HUES48 (cell line): ENCODE data around the gene DDX42.

ENCODE experiments used
- H3K27ac ChIP-seq: one replicate; pipeline ENCODE4 v1.7.0; 2013; ENCODE audit warnings: low read depth, low read length, inconsistent platforms
- H3K27me3 ChIP-seq: 2 replicates; pipeline ENCODE4 v1.6.1; 2013; ENCODE audit warnings: mild to moderate bottlenecking, low read length; ENCODE audit not compliant: control insufficient read depth, insufficient read depth
- H3K36me3 ChIP-seq: 2 replicates; pipeline ENCODE4 v1.6.1; 2013; ENCODE audit warnings: low read length; ENCODE audit not compliant: control insufficient read depth, insufficient read depth
- H3K4me1 ChIP-seq: 2 replicates; pipeline ENCODE4 v1.6.1; 2013; ENCODE audit warnings: mild to moderate bottlenecking, low read length; ENCODE audit not compliant: control insufficient read depth, insufficient read depth
- H3K4me3 ChIP-seq: 2 replicates; pipeline ENCODE4 v1.5.1; 2013; ENCODE audit warnings: mild to moderate bottlenecking, low read depth, low read length
- H3K9ac ChIP-seq: 2 replicates; pipeline ENCODE4 v1.6.1; 2013; ENCODE audit warnings: mild to moderate bottlenecking, low read depth, low read length, moderate library complexity
- H3K9me3 ChIP-seq: 2 replicates; pipeline ENCODE4 v1.6.1; 2013; ENCODE audit warnings: low read length; ENCODE audit not compliant: control insufficient read depth, insufficient read depth

The DDX42 gene

GRCh38 chr17:63823659-63824331, 49.8 kb downstream of the DDX42 start:
- Histone ChIP-seq H3K9me3 (no peaks in the 10 kb centered on the region), H3K27ac (no peak overlapping the region), H3K4me1 (peaks cover 12% of the 10 kb centered on the region), H3K36me3 (peaks cover 78% of the 10 kb centered on the region), H3K4me3 (no peak overlapping the region), H3K9ac (no peak overlapping the region), H3K27me3 (no peaks in the 10 kb centered on the region)

GRCh38 chr17:63824362-63824761, 50.4 kb downstream of the DDX42 start:
- Histone ChIP-seq H3K36me3 (peaks cover 78% of the 10 kb centered on the region), H3K9ac (no peak overlapping the region), H3K27me3 (no peaks in the 10 kb centered on the region), H3K4me3 (no peak overlapping the region), H3K4me1 (peaks cover 12% of the 10 kb centered on the region), H3K27ac (no peak overlapping the region), H3K9me3 (no peaks in the 10 kb centered on the region)

GRCh38 chr17:63826468-63827001, 52.6 kb downstream of the DDX42 start:
- Histone ChIP-seq H3K27me3 (no peaks in the 10 kb centered on the region), H3K36me3 (peaks cover 78% of the 10 kb centered on the region), H3K9ac (peak overlapping the region; percentile 97), H3K27ac (peak overlapping the region; percentile 95), H3K4me1 (peaks cover 12% of the 10 kb centered on the region), H3K9me3 (no peaks in the 10 kb centered on the region), H3K4me3 (peak overlapping the region; percentile 98)

- Histone ChIP-seq H3K9ac (peak within 1 kb of the TSS; percentile 97), H3K36me3 (peaks cover 78% of the 10 kb centered on the region), H3K9me3 (no peaks in the 10 kb centered on the region), H3K4me3 (peak within 1 kb of the TSS; percentile 98), H3K27me3 (no peaks in the 10 kb centered on the region), H3K27ac (peak within 1 kb of the TSS; percentile 95), H3K4me1 (peaks cover 12% of the 10 kb centered on the region)
Measured at GRCh38 chr17:63827002-63827800, 53.2 kb downstream of the DDX42 start, which contains the start of the genes FTSJ3 and PSMC5. FTSJ3 (minus strand) TSS chr17:63827663; CDS start chr17:63826902, 761 bp downstream. PSMC5 (plus strand) TSS chr17:63827431; CDS start chr17:63827491, 60 bp downstream.

- Histone ChIP-seq H3K27me3 (no peaks in the 10 kb centered on the region), H3K4me1 (peaks cover 12% of the 10 kb centered on the region), H3K9ac (peak overlapping the region; percentile 97), H3K4me3 (peak overlapping the region; percentile 98), H3K36me3 (peaks cover 78% of the 10 kb centered on the region), H3K27ac (peak overlapping the region; percentile 95), H3K9me3 (no peaks in the 10 kb centered on the region)
Measured at GRCh38 chr17:63827801-63828221, 53.8 kb downstream of the DDX42 start.

- peaks cover 80% of the 10 kb centered on the region for H3K36me3 ChIP-seq
- H3K4me3 ChIP-seq = peak overlapping the region; percentile 98
- no peaks in the 10 kb centered on the region for H3K27me3 ChIP-seq
- H3K4me1 ChIP-seq = peaks cover 12% of the 10 kb centered on the region
- H3K27ac ChIP-seq = no peak overlapping the region
- H3K9me3 ChIP-seq = no peaks in the 10 kb centered on the region
- H3K9ac ChIP-seq = no peak overlapping the region
Measured at GRCh38 chr17:63828936-63829335, 55.0 kb downstream of the DDX42 start.

- Histone ChIP-seq H3K27ac (no peak overlapping the region), H3K27me3 (no peaks in the 10 kb centered on the region), H3K9me3 (no peaks in the 10 kb centered on the region), H3K9ac (no peak overlapping the region), H3K4me3 (no peak overlapping the region), H3K4me1 (peaks cover 12% of the 10 kb centered on the region), H3K36me3 (peaks cover 80% of the 10 kb centered on the region)
Measured at GRCh38 chr17:63830278-63830677, 56.3 kb downstream of the DDX42 start.

GRCh38 chr17:63830904-63831491, 57.0 kb downstream of the DDX42 start:
- H3K27ac ChIP-seq = no peak overlapping the region
- no peaks in the 10 kb centered on the region for H3K9me3 ChIP-seq
- peaks cover 78% of the 10 kb centered on the region for H3K36me3 ChIP-seq
- no peaks in the 10 kb centered on the region for H3K27me3 ChIP-seq
- H3K4me3 ChIP-seq = no peak overlapping the region
- no peak overlapping the region for H3K9ac ChIP-seq
- H3K4me1 ChIP-seq = peaks cover 8% of the 10 kb centered on the region

- Histone ChIP-seq H3K4me3 (no peak overlapping the region), H3K4me1 (peaks cover 7% of the 10 kb centered on the region; the same call in 1 of the 2 replicates), H3K9me3 (no peaks in the 10 kb centered on the region), H3K36me3 (peaks cover 83% of the 10 kb centered on the region), H3K27ac (no peak overlapping the region), H3K27me3 (no peaks in the 10 kb centered on the region), H3K9ac (no peak overlapping the region)
Measured at GRCh38 chr17:63831505-63831904, 57.5 kb downstream of the DDX42 start.

GRCh38 chr17:63832014-63832413, 58.0 kb downstream of the DDX42 start:
- no peaks in the 10 kb centered on the region for H3K27me3 ChIP-seq
- no peak overlapping the region for H3K27ac ChIP-seq
- no peak overlapping the region for H3K9ac ChIP-seq
- H3K4me1 ChIP-seq = peaks cover 7% of the 10 kb centered on the region; the same call in 1 of the 2 replicates
- no peaks in the 10 kb centered on the region for H3K9me3 ChIP-seq
- H3K36me3 ChIP-seq = peaks cover 87% of the 10 kb centered on the region
- H3K4me3 ChIP-seq = no peak overlapping the region
